GM10847 (cell line): Measurements from ENCODE around the gene GDPD5.

ENCODE experiments used
- POLR2A ChIP-seq: IDR thresholded peaks from 2 replicates; pipeline ENCODE4 v1.6.1; 2011; ENCODE audit not compliant: insufficient read length; ENCODE audit errors: extremely low read depth

GDPD5 gene

GRCh38 chr11:75510723-75511019 lies 15.1 kb downstream of the GDPD5 start:
- no peak for TF ChIP-seq POLR2A

- no peak for TF ChIP-seq POLR2A
These were observed 15.6 kb downstream of the GDPD5 start for GRCh38 chr11:75510004-75510722.

- no peak for TF ChIP-seq POLR2A
These were observed 16.6 kb downstream of the GDPD5 start for GRCh38 chr11:75509020-75509720.

GRCh38 chr11:75508051-75508561 lies 17.6 kb downstream of the GDPD5 start:
- no peak for TF ChIP-seq POLR2A

- no peak for TF ChIP-seq POLR2A
These were observed 18.2 kb downstream of the GDPD5 start for GRCh38 chr11:75507571-75507970.

- TF ChIP-seq POLR2A = no peak
These were observed 18.9 kb downstream of the GDPD5 start for GRCh38 chr11:75506827-75507226.

- no peak for TF ChIP-seq POLR2A
These were observed 19.6 kb downstream of the GDPD5 start for GRCh38 chr11:75505916-75506692.

GRCh38 chr11:75504501-75504900 lies 21.2 kb downstream of the GDPD5 start:
- no peak for TF ChIP-seq POLR2A

- no peak for TF ChIP-seq POLR2A
These were observed 22.1 kb downstream of the GDPD5 start for GRCh38 chr11:75503531-75504099.

GRCh38 chr11:75502138-75502537 lies 23.6 kb downstream of the GDPD5 start:
- no peak for TF ChIP-seq POLR2A

- TF ChIP-seq POLR2A = no peak
These were observed 25.0 kb downstream of the GDPD5 start for GRCh38 chr11:75500742-75501141.

GRCh38 chr11:75499423-75500190 lies 26.1 kb downstream of the GDPD5 start:
- TF ChIP-seq POLR2A = no peak

GRCh38 chr11:75498556-75499255 lies 27.0 kb downstream of the GDPD5 start:
- no peak for TF ChIP-seq POLR2A

GRCh38 chr11:75497788-75498409 lies 27.8 kb downstream of the GDPD5 start:
- no peak for TF ChIP-seq POLR2A
